SK-N-SH treated with all-trans-retinoic acid at 6 μM for 48 hours (cell line): ENCODE data around the gene VRTN.

ENCODE experiments used
- ATAC-seq: fragments of 200-7000 bp; cut with Tn5 transposase; 3 replicates; pipeline ENCODE4 v1.9.1; 2020; ENCODE audit warnings: mild to moderate bottlenecking, moderate library complexity
- ARNTL ChIP-seq: fragments of 450-650 bp; formaldehyde crosslinking; IDR thresholded peaks from 2 replicates; pipeline ENCODE4 v1.5.0; 2020; ENCODE audit warnings: low read depth, mild to moderate bottlenecking, moderate library complexity, borderline replicate concordance
- BACH2 ChIP-seq: fragments of 250-450 bp; sonication (Bioruptor Pico); IDR thresholded peaks from 2 replicates; pipeline ENCODE4 v1.9.0; 2021; ENCODE audit warnings: mild to moderate bottlenecking, borderline replicate concordance
- CREB5 ChIP-seq: fragments of 250-450 bp; sonication (Bioruptor Pico); IDR thresholded peaks from 2 replicates; pipeline ENCODE4 v1.5.1; 2020; ENCODE audit warnings: low read depth, mild to moderate bottlenecking, moderate library complexity
- CSDC2 ChIP-seq: fragments of 250-450 bp; sonication (Bioruptor Pico); IDR thresholded peaks from 2 replicates; pipeline ENCODE4 v1.5.0; 2020; ENCODE audit warnings: mild to moderate bottlenecking, moderate library complexity
- ESRRG ChIP-seq: fragments of 250-450 bp; sonication (Bioruptor Pico); IDR thresholded peaks from 2 replicates; pipeline ENCODE4 v1.6.1; 2021; ENCODE audit warnings: mild to moderate bottlenecking
- GLIS3 ChIP-seq: fragments of 250-450 bp; sonication (Bioruptor Pico); IDR thresholded peaks from 2 replicates; pipeline ENCODE4 v1.5.0; 2020; ENCODE audit warnings: mild to moderate bottlenecking, moderate library complexity
- ISL1 ChIP-seq: fragments of 250-450 bp; sonication (Bioruptor Pico); IDR thresholded peaks from 2 replicates; pipeline ENCODE4 v2.1.2; 2022; ENCODE audit warnings: mild to moderate bottlenecking, moderate library complexity
- OSR1 ChIP-seq: fragments of 250-450 bp; sonication (Bioruptor Pico); IDR thresholded peaks from 2 replicates; pipeline ENCODE4 v1.8.0; 2022; ENCODE audit warnings: moderate library complexity, mild to moderate bottlenecking, inconsistent platforms
- PATZ1 ChIP-seq: fragments of 250-450 bp; sonication (Bioruptor Pico); IDR thresholded peaks from 2 replicates; pipeline ENCODE4 v1.8.0; 2020; ENCODE audit warnings: mild to moderate bottlenecking, moderate library complexity, borderline replicate concordance
- POU6F1 ChIP-seq: fragments of 250-450 bp; sonication (Bioruptor Pico); IDR thresholded peaks from 2 replicates; pipeline ENCODE4 v1.8.0; 2021; ENCODE audit warnings: low read depth, mild to moderate bottlenecking, moderate library complexity, borderline replicate concordance
- PPARA ChIP-seq: fragments of 250-450 bp; sonication (Bioruptor Pico); IDR thresholded peaks from 2 replicates; pipeline ENCODE4 v1.5.0; 2020; ENCODE audit warnings: mild to moderate bottlenecking, borderline replicate concordance
- SNAI2 ChIP-seq: fragments of 250-450 bp; sonication (Bioruptor Pico); IDR thresholded peaks from 2 replicates; pipeline ENCODE4 v1.5.0; 2020; ENCODE audit warnings: mild to moderate bottlenecking, moderate library complexity
- TCF4 ChIP-seq: fragments of 250-450 bp; sonication (Bioruptor Pico); IDR thresholded peaks from 2 replicates; pipeline ENCODE4 v1.8.0; 2021; ENCODE audit warnings: mild to moderate bottlenecking, moderate library complexity, borderline replicate concordance
- TOX ChIP-seq: fragments of 250-450 bp; sonication (Bioruptor Pico); IDR thresholded peaks from 2 replicates; pipeline ENCODE4 v1.8.0; 2021; ENCODE audit warnings: mild to moderate bottlenecking, moderate library complexity, borderline replicate concordance
- TSHZ2 ChIP-seq: fragments of 250-450 bp; sonication (Bioruptor Pico); IDR thresholded peaks from 2 replicates; pipeline ENCODE4 v1.5.0; 2020; ENCODE audit warnings: mild to moderate bottlenecking, moderate library complexity
- ZC3H10 ChIP-seq: fragments of 250-450 bp; sonication (Bioruptor Pico); IDR thresholded peaks from 2 replicates; pipeline ENCODE4 v1.5.1; 2021; ENCODE audit warnings: mild to moderate bottlenecking, moderate library complexity
- ZFP3 ChIP-seq: fragments of 250-450 bp; sonication (Bioruptor Pico); IDR thresholded peaks from 2 replicates; pipeline ENCODE4 v1.5.0; 2020; ENCODE audit warnings: mild to moderate bottlenecking, moderate library complexity
- ZFP30 ChIP-seq: fragments of 450-650 bp; formaldehyde crosslinking; IDR thresholded peaks from 2 replicates; pipeline ENCODE4 v1.5.0; 2022; ENCODE audit warnings: mild to moderate bottlenecking, moderate library complexity
- ZNF70 ChIP-seq: fragments of 450-650 bp; formaldehyde crosslinking; IDR thresholded peaks from 2 replicates; pipeline ENCODE4 v1.5.0; 2020; ENCODE audit warnings: mild to moderate bottlenecking, moderate library complexity
- ZNF8 ChIP-seq: fragments of 450-650 bp; formaldehyde crosslinking; IDR thresholded peaks from 2 replicates; pipeline ENCODE4 v1.5.0; 2020; ENCODE audit warnings: mild to moderate bottlenecking, moderate library complexity

Gene VRTN

GRCh38 chr14:74358176-74358829 is 10.0 kb downstream of the VRTN start:
- TF ChIP-seq ZFP3 (CRISPR knock-in tag): no peak
- TF ChIP-seq TOX (CRISPR knock-in tag): no peak
- no peak for TF ChIP-seq CSDC2 (CRISPR knock-in tag)
- no peak for TF ChIP-seq POU6F1 (CRISPR knock-in tag)
- no peak for TF ChIP-seq TSHZ2 (CRISPR knock-in tag)
- TF ChIP-seq SNAI2 (CRISPR knock-in tag): no peak
- no peak for TF ChIP-seq BACH2
- TF ChIP-seq GLIS3 (CRISPR knock-in tag): no peak
- no peak for TF ChIP-seq CREB5 (CRISPR knock-in tag)
- no peak for TF ChIP-seq PPARA (CRISPR knock-in tag)
- no peak for TF ChIP-seq ISL1 (CRISPR knock-in tag)
- TF ChIP-seq OSR1 (CRISPR knock-in tag): no peak
- TF ChIP-seq ESRRG (CRISPR knock-in tag): no peak
- no peak for TF ChIP-seq ZFP30 (CRISPR knock-in tag)
- no peak for TF ChIP-seq ARNTL (CRISPR knock-in tag)
- TF ChIP-seq TCF4 (CRISPR knock-in tag): no peak
- no peak for ATAC-seq

GRCh38 chr14:74360163-74360562 is 11.9 kb downstream of the VRTN start:
- TF ChIP-seq ZFP30 (CRISPR knock-in tag): no peak
- no peak for TF ChIP-seq TCF4 (CRISPR knock-in tag)
- no peak for TF ChIP-seq POU6F1 (CRISPR knock-in tag)
- TF ChIP-seq ARNTL (CRISPR knock-in tag): no peak
- no peak for TF ChIP-seq ISL1 (CRISPR knock-in tag)
- no peak for TF ChIP-seq ZNF8 (CRISPR knock-in tag)
- TF ChIP-seq ZNF70 (CRISPR knock-in tag): no peak
- no peak for TF ChIP-seq ZFP3 (CRISPR knock-in tag)
- TF ChIP-seq PPARA (CRISPR knock-in tag): no peak
- TF ChIP-seq ZC3H10 (CRISPR knock-in tag): no peak
- TF ChIP-seq PATZ1 (CRISPR knock-in tag): no peak
- no peak for TF ChIP-seq CREB5 (CRISPR knock-in tag)
- no peak for TF ChIP-seq GLIS3 (CRISPR knock-in tag)
- ATAC-seq: no peak
